ENCODE measurements around the gene STN1.

DNA sequence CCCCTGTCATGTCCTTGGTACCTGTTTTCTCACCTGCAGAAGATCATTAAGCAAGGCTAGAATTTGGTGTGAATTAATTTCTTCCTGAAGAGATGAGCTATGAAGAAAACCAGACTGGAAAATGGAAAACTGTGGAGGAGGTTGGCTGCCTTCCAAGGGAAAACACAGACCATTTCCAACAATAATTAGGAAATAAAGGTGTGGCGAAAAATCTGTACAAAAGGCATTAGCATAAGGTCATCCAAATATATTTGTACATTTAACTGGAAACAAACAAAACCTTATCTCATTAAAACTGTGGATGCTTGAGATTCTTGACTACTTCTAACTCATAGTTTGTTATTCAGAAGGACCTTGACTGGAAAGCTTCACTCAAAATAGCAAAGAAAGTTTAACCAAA, 1.7 kb downstream of the STN1 start:
- no peak for TF ChIP-seq GATA2 (IDR thresholded peaks at IDR 0.05; ENCODE audit: low read depth, low read length)
- TF ChIP-seq GATA3 (IDR thresholded peaks at IDR 0.05; ENCODE audit: low read depth, low read length), result no peak

All from SH-SY5Y (cell line).